Uterus (tissue), 2 donors: ENCODE measurements around the gene LMNB1.

Source experiments
- CTCF ChIP-seq, 4 experiments: fragments of 200-600 bp in 2 of 4; fragments of 450-650 bp in 2 of 4; sonication (generic) in 2 of 4; IDR thresholded peaks; one replicate each; pipeline ENCODE4 v1.5.1; 2016 to 2019; ENCODE audit warnings: antibody characterized with exemption in 4 of 4, mild to moderate bottlenecking in 2 of 4, moderate library complexity in 1 of 4
- POLR2A ChIP-seq, 2 donors: fragments of 450-650 bp; IDR thresholded peaks; one replicate each; pipeline ENCODE4 v1.6.1; 2016; ENCODE audit warnings: antibody characterized with exemption in 2 of 2, mild to moderate bottlenecking in 1 of 2, moderate library complexity in 1 of 2

DNA sequence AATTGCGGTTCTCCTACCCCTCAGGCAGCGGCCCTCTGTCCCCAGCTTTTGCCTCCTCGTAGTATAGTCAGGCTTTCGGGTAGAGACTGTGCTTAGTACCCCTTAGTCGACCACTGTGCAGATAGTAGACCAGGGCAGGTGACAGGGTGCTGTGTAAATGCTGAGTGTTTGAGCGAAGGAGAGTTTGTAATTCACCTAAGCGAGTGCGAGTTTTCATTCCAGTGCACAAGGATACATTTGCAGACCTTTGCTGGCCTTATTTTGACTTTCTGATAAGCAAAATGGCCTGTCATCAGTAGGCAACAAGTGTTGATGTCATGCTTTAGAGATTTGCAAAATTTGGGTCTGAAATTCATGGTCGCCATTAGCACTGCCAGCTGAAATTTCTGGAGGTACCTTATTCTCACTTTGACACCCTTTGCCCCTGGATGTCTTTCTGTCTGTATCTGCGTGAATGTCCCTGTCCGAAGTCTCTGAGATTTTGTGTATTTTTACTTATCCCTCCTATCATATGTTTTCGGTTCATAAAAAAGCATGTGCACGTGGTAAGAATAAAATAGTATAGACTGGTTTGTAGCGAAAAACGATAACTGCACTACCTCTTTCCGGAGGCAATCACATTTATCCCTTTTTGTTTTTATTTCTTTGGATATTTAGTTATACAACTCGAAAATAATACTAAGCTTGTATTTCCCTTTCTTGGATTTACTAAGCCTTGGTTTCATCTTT, 1.9 kb downstream of the LMNB1 start:
- no peak for TF ChIP-seq CTCF (IDR thresholded peaks at IDR 0.05)
- TF ChIP-seq POLR2A (IDR thresholded peaks at IDR 0.05) = no peak
